ENCODE results near the gene NUP50. TPM values are rescaled to one million over a fixed set of nuclear protein-coding genes. Genes with fewer than 3 reads are reported as not detected.

The NUP50 gene
- total RNA-seq, 3 donors from 2014 or later (not counting 1 experiment from before 2014, with no cell fraction given), result 63.9 to 99.4 (median 98.6) TPM

DNA sequence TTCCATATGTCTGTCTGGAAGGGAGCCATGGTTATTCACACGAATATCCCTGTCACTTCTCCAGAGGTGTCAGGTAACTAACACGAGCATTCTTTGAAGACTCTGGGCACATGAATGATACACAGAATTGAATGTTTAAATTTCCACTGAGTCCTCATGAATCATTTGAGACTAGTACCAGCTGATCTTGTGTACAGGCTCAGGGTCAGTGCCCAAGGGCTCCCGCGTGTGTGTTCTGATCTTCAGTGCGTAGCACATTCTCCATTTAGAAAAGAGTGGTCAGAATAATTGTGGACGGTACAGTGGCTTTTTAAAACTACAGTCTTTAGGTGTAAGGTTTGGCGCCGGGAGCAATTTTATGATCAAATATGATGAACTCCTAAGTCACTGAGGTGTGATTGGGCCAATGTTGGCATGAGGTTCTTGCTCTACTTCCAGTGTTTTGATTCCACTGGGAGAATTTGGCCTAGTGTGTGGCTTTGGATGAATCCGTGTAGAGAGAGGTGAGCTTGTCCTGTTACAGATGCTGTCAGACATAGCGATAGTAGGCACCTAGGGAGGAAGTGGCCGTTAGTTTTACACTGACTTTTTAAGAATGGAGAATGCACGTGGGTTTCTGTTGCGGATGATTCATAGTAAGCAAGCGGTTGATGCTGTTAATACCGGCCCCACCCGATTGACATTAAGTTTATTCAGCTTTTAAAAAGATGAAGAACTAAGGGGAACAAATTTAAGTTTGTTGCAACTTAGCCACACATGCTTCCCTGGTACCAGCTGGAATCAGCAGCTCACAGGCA is 22.2 kb downstream of the NUP50 start:
- H3K36me3 ChIP-seq (ENCODE audit: control insufficient read depth, insufficient read depth, low read length), result peaks cover 47% of the 10 kb centered on the region
- 81% methylated on average over 16 of the region's 16 CpGs for WGBS (ENCODE audit: insufficient coverage)
- intact Hi-C loops (cut with micrococcal nuclease), result no loop called here
- no peak overlapping the region for H3K27ac ChIP-seq (ENCODE audit: low read length)
- DNase-seq (no peak), ATAC-seq (no peak)
- no peaks in the 10 kb centered on the region for H3K9me3 ChIP-seq (ENCODE audit: control insufficient read depth, insufficient read depth, low read length)
- no peak overlapping the region for H3K4me3 Mint-ChIP-seq
- no peaks in the 10 kb centered on the region for H3K27me3 Mint-ChIP-seq (ENCODE audit: low read depth in 2 of 2)
- H3K36me3 Mint-ChIP-seq, result peaks cover 12% of the 10 kb centered on the region
- H3K4me1 ChIP-seq (ENCODE audit: control insufficient read depth, insufficient read depth, low read length), result no peaks in the 10 kb centered on the region
- no peak overlapping the region for H3K4me3 ChIP-seq (ENCODE audit: low read length)
- TF ChIP-seq, protein P1, sequence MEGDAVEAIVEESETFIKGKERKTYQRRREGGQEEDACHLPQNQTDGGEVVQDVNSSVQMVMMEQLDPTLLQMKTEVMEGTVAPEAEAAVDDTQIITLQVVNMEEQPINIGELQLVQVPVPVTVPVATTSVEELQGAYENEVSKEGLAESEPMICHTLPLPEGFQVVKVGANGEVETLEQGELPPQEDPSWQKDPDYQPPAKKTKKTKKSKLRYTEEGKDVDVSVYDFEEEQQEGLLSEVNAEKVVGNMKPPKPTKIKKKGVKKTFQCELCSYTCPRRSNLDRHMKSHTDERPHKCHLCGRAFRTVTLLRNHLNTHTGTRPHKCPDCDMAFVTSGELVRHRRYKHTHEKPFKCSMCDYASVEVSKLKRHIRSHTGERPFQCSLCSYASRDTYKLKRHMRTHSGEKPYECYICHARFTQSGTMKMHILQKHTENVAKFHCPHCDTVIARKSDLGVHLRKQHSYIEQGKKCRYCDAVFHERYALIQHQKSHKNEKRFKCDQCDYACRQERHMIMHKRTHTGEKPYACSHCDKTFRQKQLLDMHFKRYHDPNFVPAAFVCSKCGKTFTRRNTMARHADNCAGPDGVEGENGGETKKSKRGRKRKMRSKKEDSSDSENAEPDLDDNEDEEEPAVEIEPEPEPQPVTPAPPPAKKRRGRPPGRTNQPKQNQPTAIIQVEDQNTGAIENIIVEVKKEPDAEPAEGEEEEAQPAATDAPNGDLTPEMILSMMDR (IDR thresholded peaks at IDR 0.05), result no peak
- H3K4me1 Mint-ChIP-seq, result peaks cover 0 to 11% of the 10 kb centered on the region in 2 donors
- H3K27ac Mint-ChIP-seq, result peak overlapping the region; percentile 26 to 69
- H3K27me3 ChIP-seq (ENCODE audit: control insufficient read depth, insufficient read depth, low read length), result no peaks in the 10 kb centered on the region
- no peaks in the 10 kb centered on the region for H3K9me3 Mint-ChIP-seq

DNA sequence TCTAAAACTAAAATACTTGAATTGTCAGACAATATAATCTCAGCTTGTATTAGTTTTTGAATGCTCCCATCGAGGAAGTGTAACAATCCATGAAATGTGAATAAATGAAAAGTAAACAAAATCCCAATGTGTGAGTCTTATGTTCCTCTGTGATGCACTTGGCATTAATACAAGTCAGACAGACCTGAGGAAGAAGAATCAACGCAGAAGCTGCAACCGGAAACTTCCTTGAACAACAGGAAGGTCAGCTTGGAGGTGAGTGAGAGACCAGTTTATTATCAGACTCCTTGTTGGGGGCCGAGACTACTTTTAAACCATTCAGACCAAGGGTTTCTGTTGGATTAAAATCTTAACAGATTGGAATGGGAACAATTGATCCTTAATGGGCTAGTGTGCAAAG is 24.2 kb downstream of the NUP50 start:
- H3K36me3 Mint-ChIP-seq, result peaks cover 12% of the 10 kb centered on the region
- H3K4me3 Mint-ChIP-seq, result no peak overlapping the region
- H3K27ac Mint-ChIP-seq, result peak overlapping the region in 1 of 2 donors; percentile 43

DNA sequence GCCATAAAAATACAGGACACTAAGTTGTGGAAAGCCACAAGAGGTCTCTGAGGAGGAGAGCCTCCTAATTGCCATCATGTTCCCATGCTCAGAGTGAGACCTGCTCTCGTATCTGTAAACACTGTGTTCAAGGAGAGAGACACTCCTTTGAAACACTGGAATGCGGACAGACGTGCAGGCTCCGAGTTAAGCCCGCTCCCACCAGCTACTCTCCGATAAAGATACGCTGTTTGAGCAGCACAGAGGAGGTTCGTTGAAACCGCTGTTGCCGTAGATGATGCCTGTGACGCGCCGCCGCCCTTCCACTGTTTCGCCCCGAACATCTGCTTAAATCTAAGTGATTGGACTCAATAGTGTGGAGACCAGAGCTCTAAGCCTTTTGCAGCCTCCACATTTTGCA is 25.1 kb downstream of the NUP50 start:
- 93% methylated on average over 16 of the region's 16 CpGs for WGBS (ENCODE audit: insufficient coverage)
- H3K36me3 Mint-ChIP-seq, result peaks cover 6% of the 10 kb centered on the region

More for the DNA sequence above, 24.2 kb downstream of the NUP50 start:
- Histone ChIP-seq H3K4me1 (ENCODE audit: control insufficient read depth, insufficient read depth, low read length) (no peaks in the 10 kb centered on the region), H3K36me3 (ENCODE audit: control insufficient read depth, insufficient read depth, low read length) (peaks cover 34% of the 10 kb centered on the region), H3K27me3 (ENCODE audit: control insufficient read depth, insufficient read depth, low read length) (no peaks in the 10 kb centered on the region), H3K4me3 (ENCODE audit: low read length) (no peak overlapping the region), H3K9me3 (ENCODE audit: control insufficient read depth, insufficient read depth, low read length) (no peaks in the 10 kb centered on the region), H3K27ac (ENCODE audit: low read length) (no peak overlapping the region)
- TF ChIP-seq, protein P1 (IDR thresholded peaks at IDR 0.05), result no peak
- Mint-ChIP-seq H3K4me1 (peaks cover 0 to 11% of the 10 kb centered on the region in 2 donors), H3K9me3 (no peaks in the 10 kb centered on the region), H3K27me3 (ENCODE audit: low read depth in 2 of 2) (no peaks in the 10 kb centered on the region)
- ATAC-seq (no peak), DNase-seq (no peak)
- intact Hi-C loops (cut with micrococcal nuclease), result no loop called here
- 91% methylated on average over 4 of the region's 4 CpGs for WGBS (ENCODE audit: insufficient coverage)

More for the DNA sequence above, 25.1 kb downstream of the NUP50 start:
- ATAC-seq (no peak), DNase-seq (no peak)
- no peaks in the 10 kb centered on the region for H3K27me3 ChIP-seq (ENCODE audit: control insufficient read depth, insufficient read depth, low read length)
- no peaks in the 10 kb centered on the region for H3K4me1 ChIP-seq (ENCODE audit: control insufficient read depth, insufficient read depth, low read length)
- no peaks in the 10 kb centered on the region for H3K9me3 Mint-ChIP-seq
- H3K4me3 Mint-ChIP-seq, result no peak overlapping the region
- H3K4me3 ChIP-seq (ENCODE audit: low read length), result no peak overlapping the region
- H3K27me3 Mint-ChIP-seq (ENCODE audit: low read depth in 2 of 2), result no peaks in the 10 kb centered on the region
- H3K36me3 ChIP-seq (ENCODE audit: control insufficient read depth, insufficient read depth, low read length), result peaks cover 29% of the 10 kb centered on the region
- H3K4me1 Mint-ChIP-seq, result peaks cover 0 to 5% of the 10 kb centered on the region in 2 donors
- TF ChIP-seq, protein P1 (IDR thresholded peaks at IDR 0.05), result no peak
- H3K9me3 ChIP-seq (ENCODE audit: control insufficient read depth, insufficient read depth, low read length), result no peaks in the 10 kb centered on the region
- H3K27ac ChIP-seq (ENCODE audit: low read length), result no peak overlapping the region
- no peak overlapping the region for H3K27ac Mint-ChIP-seq
- intact Hi-C loops (cut with micrococcal nuclease), result no loop called here

Measured in natural killer cell (primary cell).